NCI-H1417 (cell line): ENCODE results near the gene SEC14L6.

ENCODE experiments used
- DNase-seq, 3 experiments: peaks; one replicate each; lab custom pipeline; 2025; lab: John Stamatoyannopoulos, UW

SEC14L6 gene

GRCh38 chr22:30535182-30535581 lies 11.4 kb downstream of the SEC14L6 start:
- no peak for DNase-seq

GRCh38 chr22:30531651-30532608 lies 14.6 kb downstream of the SEC14L6 start:
- no peak for DNase-seq

- DNase-seq: no peak
Measured at GRCh38 chr22:30526656-30527055, 19.9 kb downstream of the SEC14L6 start.

- no peak for DNase-seq
Measured at GRCh38 chr22:30523646-30524489, 22.7 kb downstream of the SEC14L6 start.

- no peak for DNase-seq
Measured at GRCh38 chr22:30521368-30522156, 25.0 kb downstream of the SEC14L6 start.

- DNase-seq: no peak
Measured at GRCh38 chr22:30519842-30520425, 26.6 kb downstream of the SEC14L6 start.

- DNase-seq: no peak
Measured at GRCh38 chr22:30516731-30517130, 29.8 kb downstream of the SEC14L6 start.

GRCh38 chr22:30516273-30516672 lies 30.3 kb downstream of the SEC14L6 start:
- no peak for DNase-seq

- no peak for DNase-seq
Measured at GRCh38 chr22:30514252-30514651, 32.3 kb downstream of the SEC14L6 start.

- no peak for DNase-seq
Measured at GRCh38 chr22:30513462-30513861, 33.1 kb downstream of the SEC14L6 start.

- DNase-seq: no peak
Measured at GRCh38 chr22:30511911-30512310, 34.6 kb downstream of the SEC14L6 start.

- DNase-seq: no peak
Measured at GRCh38 chr22:30511109-30511508, 35.4 kb downstream of the SEC14L6 start.

- no peak for DNase-seq
Measured at GRCh38 chr22:30508216-30508615, 38.3 kb downstream of the SEC14L6 start.

GRCh38 chr22:30507670-30508069 lies 38.9 kb downstream of the SEC14L6 start:
- DNase-seq: no peak

- no peak for DNase-seq
Measured at GRCh38 chr22:30506507-30506968, 40.0 kb downstream of the SEC14L6 start.

- DNase-seq: no peak
Measured at GRCh38 chr22:30503551-30503950, 43.0 kb downstream of the SEC14L6 start.

GRCh38 chr22:30502911-30503310 lies 43.6 kb downstream of the SEC14L6 start:
- no peak for DNase-seq

- no peak for DNase-seq
Measured at GRCh38 chr22:30502153-30502552, 44.4 kb downstream of the SEC14L6 start.

- DNase-seq: no peak
Measured at GRCh38 chr22:30500628-30501027, 45.9 kb downstream of the SEC14L6 start.

GRCh38 chr22:30497466-30498150 lies 48.9 kb downstream of the SEC14L6 start:
- no peak for DNase-seq
